ELF-1 (cell line): ENCODE measurements around the gene RALGPS1.
"Not testable (repeated sequence)": the region's sequence is repeated elsewhere in the genome, so short reads cannot be mapped to it uniquely, and the experiment has no call there.

Experiments used
- DNase-seq: peaks from one replicate; pipeline ENCODE4 v3.0.0-alpha.2; 2016; ENCODE audit warnings: low read depth, low spot score

RALGPS1 gene

GRCh38 chr9:127136081-127136879 lies 221.7 kb downstream of the RALGPS1 start:
- no peak for DNase-seq

GRCh38 chr9:127136880-127137639 lies 222.5 kb downstream of the RALGPS1 start:
- DNase-seq: no peak

- DNase-seq: no peak
Measured at GRCh38 chr9:127137640-127138360, 223.2 kb downstream of the RALGPS1 start.

- DNase-seq: no peak
Measured at GRCh38 chr9:127138444-127138843, 223.9 kb downstream of the RALGPS1 start.

GRCh38 chr9:127139071-127139731 lies 224.6 kb downstream of the RALGPS1 start:
- DNase-seq: no peak

GRCh38 chr9:127139775-127140174 lies 225.2 kb downstream of the RALGPS1 start:
- no peak for DNase-seq

GRCh38 chr9:127140181-127140580 lies 225.6 kb downstream of the RALGPS1 start:
- no peak for DNase-seq

- no peak for DNase-seq
Measured at GRCh38 chr9:127140842-127141675, 226.5 kb downstream of the RALGPS1 start.

GRCh38 chr9:127142291-127142690 lies 227.7 kb downstream of the RALGPS1 start:
- DNase-seq: no peak

GRCh38 chr9:127142931-127143464 lies 228.4 kb downstream of the RALGPS1 start:
- DNase-seq: no peak

GRCh38 chr9:127143920-127144465 lies 229.4 kb downstream of the RALGPS1 start:
- no peak for DNase-seq

GRCh38 chr9:127144670-127145445 lies 230.3 kb downstream of the RALGPS1 start:
- DNase-seq: no peak

GRCh38 chr9:127146841-127147240 lies 232.3 kb downstream of the RALGPS1 start:
- DNase-seq: not testable (repeated sequence)

- DNase-seq: no peak
Measured at GRCh38 chr9:127147251-127147650, 232.7 kb downstream of the RALGPS1 start.

- DNase-seq: no peak
Measured at GRCh38 chr9:127148014-127148413, 233.4 kb downstream of the RALGPS1 start.

GRCh38 chr9:127149010-127149409 lies 234.4 kb downstream of the RALGPS1 start:
- no peak for DNase-seq

GRCh38 chr9:127149463-127150390 lies 235.1 kb downstream of the RALGPS1 start:
- no peak for DNase-seq

- no peak for DNase-seq
Measured at GRCh38 chr9:127153501-127153900, 238.9 kb downstream of the RALGPS1 start.
